ENCODE results near the gene CBFA2T3.

CBFA2T3 gene

DNA sequence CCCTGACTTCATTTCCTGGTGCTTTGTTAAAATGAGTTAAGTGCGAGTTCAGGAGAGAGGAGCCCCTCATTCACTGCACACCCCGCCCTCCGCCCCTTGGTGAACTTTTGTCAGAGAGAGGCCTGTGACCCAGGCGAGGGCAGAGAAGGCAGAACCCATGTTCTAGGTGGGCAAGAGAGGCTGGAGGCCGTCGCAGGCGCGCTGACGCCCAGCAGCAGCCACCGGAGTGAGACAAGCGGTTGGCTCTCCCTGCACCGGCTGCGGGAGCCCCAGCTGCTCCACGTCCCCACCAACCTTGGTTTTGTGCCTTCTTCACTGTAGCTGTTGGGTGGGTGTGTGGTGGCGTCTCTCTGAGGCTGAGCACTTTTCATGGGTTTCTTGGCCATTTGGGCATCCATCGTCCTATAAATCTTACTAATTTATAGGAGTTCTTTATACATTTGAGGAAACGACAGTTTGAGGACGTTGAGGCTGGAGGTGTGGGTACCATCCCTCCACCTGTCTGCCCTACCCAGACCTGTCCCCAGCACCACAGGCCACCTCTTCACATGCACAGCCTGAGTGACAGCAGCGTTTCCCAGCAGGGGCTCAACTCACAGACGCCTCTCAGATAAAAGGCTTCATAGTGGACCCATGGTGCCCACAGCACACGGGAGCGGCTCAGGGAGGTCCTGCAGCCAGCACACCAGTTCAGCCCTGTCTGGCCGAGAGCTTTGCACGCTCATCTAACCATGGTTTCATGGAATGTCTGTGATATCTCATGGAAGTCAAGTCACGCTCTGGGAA lies 45.2 kb upstream of the CBFA2T3 start:
- H3K27me3 ChIP-seq (ENCODE audit: insufficient read depth, poor library complexity, severe bottlenecking): no peaks in the 10 kb centered on the region
- no peak overlapping the region for H3K4me3 ChIP-seq (replicated peaks; ENCODE audit: insufficient read depth, low read length)
- no peak overlapping the region for H3K27ac ChIP-seq (replicated peaks)
- TF ChIP-seq SPI1 (IDR thresholded peaks at IDR 0.05; ENCODE audit: borderline replicate concordance, low read depth) (no peak), GABPA (IDR thresholded peaks at IDR 0.05; ENCODE audit: low read depth) (no peak), POLR2AphosphoS5 (IDR thresholded peaks at IDR 0.05; ENCODE audit: low read depth) (no peak)
- TF ChIP-seq, protein P1, sequence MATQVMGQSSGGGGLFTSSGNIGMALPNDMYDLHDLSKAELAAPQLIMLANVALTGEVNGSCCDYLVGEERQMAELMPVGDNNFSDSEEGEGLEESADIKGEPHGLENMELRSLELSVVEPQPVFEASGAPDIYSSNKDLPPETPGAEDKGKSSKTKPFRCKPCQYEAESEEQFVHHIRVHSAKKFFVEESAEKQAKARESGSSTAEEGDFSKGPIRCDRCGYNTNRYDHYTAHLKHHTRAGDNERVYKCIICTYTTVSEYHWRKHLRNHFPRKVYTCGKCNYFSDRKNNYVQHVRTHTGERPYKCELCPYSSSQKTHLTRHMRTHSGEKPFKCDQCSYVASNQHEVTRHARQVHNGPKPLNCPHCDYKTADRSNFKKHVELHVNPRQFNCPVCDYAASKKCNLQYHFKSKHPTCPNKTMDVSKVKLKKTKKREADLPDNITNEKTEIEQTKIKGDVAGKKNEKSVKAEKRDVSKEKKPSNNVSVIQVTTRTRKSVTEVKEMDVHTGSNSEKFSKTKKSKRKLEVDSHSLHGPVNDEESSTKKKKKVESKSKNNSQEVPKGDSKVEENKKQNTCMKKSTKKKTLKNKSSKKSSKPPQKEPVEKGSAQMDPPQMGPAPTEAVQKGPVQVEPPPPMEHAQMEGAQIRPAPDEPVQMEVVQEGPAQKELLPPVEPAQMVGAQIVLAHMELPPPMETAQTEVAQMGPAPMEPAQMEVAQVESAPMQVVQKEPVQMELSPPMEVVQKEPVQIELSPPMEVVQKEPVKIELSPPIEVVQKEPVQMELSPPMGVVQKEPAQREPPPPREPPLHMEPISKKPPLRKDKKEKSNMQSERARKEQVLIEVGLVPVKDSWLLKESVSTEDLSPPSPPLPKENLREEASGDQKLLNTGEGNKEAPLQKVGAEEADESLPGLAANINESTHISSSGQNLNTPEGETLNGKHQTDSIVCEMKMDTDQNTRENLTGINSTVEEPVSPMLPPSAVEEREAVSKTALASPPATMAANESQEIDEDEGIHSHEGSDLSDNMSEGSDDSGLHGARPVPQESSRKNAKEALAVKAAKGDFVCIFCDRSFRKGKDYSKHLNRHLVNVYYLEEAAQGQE (IDR thresholded peaks at IDR 0.05; ENCODE audit: insufficient replicate concordance, low read depth): no peak
- TF ChIP-seq, protein P2, sequence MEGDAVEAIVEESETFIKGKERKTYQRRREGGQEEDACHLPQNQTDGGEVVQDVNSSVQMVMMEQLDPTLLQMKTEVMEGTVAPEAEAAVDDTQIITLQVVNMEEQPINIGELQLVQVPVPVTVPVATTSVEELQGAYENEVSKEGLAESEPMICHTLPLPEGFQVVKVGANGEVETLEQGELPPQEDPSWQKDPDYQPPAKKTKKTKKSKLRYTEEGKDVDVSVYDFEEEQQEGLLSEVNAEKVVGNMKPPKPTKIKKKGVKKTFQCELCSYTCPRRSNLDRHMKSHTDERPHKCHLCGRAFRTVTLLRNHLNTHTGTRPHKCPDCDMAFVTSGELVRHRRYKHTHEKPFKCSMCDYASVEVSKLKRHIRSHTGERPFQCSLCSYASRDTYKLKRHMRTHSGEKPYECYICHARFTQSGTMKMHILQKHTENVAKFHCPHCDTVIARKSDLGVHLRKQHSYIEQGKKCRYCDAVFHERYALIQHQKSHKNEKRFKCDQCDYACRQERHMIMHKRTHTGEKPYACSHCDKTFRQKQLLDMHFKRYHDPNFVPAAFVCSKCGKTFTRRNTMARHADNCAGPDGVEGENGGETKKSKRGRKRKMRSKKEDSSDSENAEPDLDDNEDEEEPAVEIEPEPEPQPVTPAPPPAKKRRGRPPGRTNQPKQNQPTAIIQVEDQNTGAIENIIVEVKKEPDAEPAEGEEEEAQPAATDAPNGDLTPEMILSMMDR (IDR thresholded peaks at IDR 0.05; ENCODE audit: insufficient read depth, low read length): no peak
- no peak for DNase-seq (ENCODE audit: low read depth in 1 of 2, low spot score in 1 of 2)

DNA sequence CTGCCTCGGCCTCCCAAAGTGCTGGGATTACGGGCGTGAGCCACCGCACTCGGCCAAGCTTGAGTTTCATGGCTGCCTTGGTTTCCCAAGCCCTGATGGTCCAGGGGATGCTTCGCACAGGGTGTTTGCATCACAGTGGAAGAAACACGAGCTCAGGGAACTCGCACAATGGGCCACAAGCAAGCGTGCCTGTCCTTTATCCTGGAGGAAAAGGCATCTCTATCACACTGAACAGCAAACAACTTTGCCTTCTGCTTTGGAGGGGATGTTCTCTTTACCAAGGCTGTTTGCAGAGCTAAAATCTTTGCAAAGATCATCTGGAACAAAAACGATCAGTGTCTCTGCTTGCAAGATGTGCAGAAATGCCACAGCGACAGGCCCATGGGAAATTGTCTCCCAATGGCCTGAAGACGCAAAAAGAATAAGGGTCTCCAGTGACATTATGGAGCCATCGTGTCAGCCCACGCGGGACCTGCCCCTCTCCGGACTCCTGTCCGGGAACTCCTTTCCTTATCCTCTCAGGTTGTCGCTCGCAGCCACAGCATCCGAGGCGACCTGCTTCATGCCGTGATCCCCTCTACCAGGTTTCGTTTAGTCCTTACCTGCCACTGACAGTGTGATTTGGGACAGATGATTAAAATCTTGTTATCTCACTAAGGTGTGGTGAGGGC lies 44.1 kb upstream of the CBFA2T3 start:
- no peak for DNase-seq (ENCODE audit: low read depth in 1 of 2, low spot score in 1 of 2)
- no peak for TF ChIP-seq POLR2AphosphoS5 (IDR thresholded peaks at IDR 0.05; ENCODE audit: low read depth)
- TF ChIP-seq, protein P2 (IDR thresholded peaks at IDR 0.05; ENCODE audit: insufficient read depth, low read length): no peak
- no peaks in the 10 kb centered on the region for H3K27me3 ChIP-seq (ENCODE audit: insufficient read depth, poor library complexity, severe bottlenecking)
- H3K27ac ChIP-seq (replicated peaks): no peak overlapping the region
- no peak overlapping the region for H3K4me3 ChIP-seq (replicated peaks; ENCODE audit: insufficient read depth, low read length)

DNA sequence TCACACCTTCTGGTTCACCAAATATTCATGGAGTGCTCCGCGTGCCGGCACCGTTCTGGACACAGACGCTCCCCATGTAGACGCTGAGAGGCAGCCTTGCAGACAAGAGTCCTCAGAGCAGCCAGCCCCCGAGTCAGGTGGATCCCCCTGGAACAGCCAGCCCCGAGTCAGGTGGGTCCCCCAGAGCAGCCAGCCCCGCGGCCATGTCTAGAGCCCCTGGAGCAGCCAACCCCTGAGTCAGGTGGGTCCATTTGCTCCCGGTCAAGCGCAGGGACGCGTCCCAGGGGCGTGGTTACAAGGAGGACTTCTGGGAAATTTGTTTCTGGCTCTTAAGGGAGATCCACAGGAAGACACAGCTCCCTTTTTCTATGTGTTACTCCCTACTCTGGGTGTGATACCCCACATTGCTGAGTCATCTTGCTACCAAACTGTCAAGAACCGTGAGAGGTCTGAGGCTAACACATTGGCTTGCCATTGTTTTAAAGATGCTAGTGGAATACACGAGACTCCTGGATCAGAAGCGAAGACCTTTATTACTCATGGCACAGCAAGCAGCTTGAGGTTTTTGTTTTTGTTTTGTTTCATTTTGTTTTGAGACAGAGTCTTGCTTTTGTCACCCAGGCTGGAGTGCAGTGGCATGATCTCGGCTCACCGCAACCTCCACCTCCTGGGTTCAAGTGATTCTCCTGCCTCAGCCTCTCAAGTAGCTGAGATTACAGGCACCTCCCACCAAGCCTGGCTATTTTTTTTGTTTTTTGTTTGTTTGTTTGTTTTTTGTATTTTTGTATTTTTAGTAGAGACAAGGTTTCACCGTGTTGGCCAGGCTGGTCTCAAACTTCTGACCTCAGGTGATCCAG lies 43.3 kb upstream of the CBFA2T3 start:
- TF ChIP-seq SPI1 (IDR thresholded peaks at IDR 0.05; ENCODE audit: borderline replicate concordance, low read depth) (no peak), POLR2AphosphoS5 (IDR thresholded peaks at IDR 0.05; ENCODE audit: low read depth) (no peak), GABPA (IDR thresholded peaks at IDR 0.05; ENCODE audit: low read depth) (no peak)
- TF ChIP-seq, protein P2 (IDR thresholded peaks at IDR 0.05; ENCODE audit: insufficient read depth, low read length): no peak
- TF ChIP-seq, protein P1 (IDR thresholded peaks at IDR 0.05; ENCODE audit: insufficient replicate concordance, low read depth): no peak
- no peaks in the 10 kb centered on the region for H3K27me3 ChIP-seq (ENCODE audit: insufficient read depth, poor library complexity, severe bottlenecking)
- no peak overlapping the region for H3K27ac ChIP-seq (replicated peaks)
- no peak for DNase-seq (ENCODE audit: low read depth in 1 of 2, low spot score in 1 of 2)
- H3K4me3 ChIP-seq (replicated peaks; ENCODE audit: insufficient read depth, low read length): no peak overlapping the region

All from HL-60 (cell line).